HG03066 (cell line): ENCODE data around the gene STT3B.

Experiments
- ATAC-seq: cut with Tn5 transposase; IDR thresholded peaks from one replicate; pipeline ENCODE4 v1.9.1; 2021; ENCODE audit warnings: low read depth; ENCODE audit not compliant: unreplicated experiment

STT3B gene

DNA sequence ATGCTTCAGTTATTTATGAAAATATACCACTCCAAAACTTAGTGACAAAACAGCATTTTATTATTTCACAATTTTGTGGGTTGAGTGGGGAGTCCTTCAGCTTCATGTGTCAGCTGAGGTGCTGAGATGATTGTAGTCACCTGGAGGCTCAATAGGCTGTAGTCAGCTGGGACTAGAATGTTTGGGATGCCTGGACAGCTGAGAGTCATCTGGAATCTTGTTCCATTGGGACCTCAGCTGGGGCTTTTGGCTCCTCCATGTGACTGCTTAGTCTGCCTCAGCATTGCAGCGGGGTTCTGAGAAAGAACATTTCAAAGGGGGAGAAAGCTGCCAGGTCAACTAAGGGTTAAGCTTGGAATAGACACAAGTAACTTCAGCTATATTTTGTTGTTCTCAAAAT, 13.4 kb downstream of the STT3B start:
- no peak for ATAC-seq

DNA sequence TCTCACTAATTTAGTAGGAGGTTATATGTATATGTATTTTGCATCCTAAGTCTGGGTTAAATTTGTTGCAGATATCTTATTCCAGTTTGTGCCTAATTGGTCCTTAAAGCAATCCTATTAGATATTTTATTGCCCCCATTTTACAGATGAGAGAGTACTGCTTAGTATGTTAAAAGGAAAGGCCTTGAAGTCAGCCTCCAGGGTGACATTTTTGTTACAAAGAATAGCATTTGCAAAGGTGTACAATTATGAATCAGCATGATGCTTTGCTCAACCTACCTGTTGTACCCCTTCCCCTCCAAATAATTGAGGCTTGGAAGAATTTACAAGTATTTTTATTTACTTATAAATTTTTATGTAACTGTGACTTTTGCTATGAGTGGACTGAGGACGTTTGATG, 14.0 kb downstream of the STT3B start:
- ATAC-seq = no peak

DNA sequence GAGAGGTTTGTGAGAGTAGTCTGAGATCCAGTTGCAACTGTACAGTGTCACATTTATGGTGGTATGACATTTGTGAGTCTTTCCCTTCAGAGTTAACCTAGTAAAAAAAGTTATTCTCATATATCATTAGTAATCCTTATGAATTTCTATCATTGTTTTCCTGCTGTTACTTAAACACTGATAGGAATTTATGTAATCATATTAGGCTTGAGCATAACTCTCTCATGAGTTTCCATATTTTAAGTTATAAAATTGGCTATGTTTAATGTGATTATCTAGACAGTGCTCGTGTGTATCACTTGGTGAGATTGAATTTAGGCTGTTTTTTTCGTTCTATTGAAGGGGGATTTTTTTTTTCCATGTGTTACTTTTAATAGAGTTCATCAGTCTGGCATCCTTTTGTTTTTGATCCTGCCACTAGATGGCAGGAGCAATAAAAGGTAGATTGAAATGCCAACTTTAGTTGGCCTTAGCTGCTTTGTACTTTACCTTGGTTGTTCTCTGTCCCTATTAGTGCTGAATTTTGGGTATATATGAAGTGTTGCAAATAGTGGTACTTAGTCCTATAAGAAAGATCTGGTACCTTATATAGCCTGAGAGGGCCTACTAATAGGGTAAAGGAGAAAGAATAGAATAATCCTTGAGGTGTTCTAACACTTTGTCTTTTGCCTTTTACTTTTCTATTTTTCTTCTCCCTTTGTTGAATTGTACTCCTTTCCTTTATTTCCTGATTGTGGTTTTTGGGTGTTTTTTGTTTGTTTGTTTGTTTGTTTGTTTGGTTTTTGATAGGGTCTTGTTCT, 17.9 kb downstream of the STT3B start:
- no peak for ATAC-seq

DNA sequence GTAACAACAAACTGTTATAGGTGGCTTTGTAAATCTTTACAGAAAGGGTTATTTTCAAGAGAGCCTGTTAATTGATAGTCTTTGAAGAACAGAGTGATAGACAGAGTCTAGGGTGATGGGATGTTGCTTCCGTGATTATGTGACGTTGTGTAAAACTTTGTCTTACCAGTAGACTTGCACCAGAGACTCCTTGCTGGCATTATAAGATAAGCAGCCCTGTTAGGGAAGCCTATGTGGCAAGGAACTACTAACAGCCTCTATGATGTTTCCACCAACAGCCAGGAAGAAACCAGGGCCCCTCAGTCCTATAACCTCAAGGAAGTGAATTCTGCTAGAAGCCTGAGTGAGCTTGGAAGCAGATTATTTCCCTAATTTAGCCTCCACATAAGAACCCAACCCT, 18.9 kb downstream of the STT3B start:
- no peak for ATAC-seq

DNA sequence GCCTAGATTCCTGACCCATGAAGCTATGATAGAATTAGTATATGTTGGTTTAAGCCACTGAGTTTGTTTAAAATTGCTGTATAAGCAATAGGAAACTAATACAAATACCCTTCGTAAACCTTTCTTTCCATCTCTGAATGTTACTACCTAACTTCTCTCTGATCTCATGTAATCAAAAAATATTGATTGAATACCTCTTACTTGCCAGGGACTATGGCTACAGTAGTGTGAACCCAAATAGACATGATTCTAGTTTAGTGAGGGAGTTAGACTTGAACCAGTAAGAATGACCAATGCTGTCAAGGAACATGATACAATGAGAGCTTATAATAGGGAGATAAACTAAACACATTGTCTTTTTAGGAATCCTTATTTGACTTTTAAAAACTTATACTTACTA, 19.4 kb downstream of the STT3B start:
- no peak for ATAC-seq

DNA sequence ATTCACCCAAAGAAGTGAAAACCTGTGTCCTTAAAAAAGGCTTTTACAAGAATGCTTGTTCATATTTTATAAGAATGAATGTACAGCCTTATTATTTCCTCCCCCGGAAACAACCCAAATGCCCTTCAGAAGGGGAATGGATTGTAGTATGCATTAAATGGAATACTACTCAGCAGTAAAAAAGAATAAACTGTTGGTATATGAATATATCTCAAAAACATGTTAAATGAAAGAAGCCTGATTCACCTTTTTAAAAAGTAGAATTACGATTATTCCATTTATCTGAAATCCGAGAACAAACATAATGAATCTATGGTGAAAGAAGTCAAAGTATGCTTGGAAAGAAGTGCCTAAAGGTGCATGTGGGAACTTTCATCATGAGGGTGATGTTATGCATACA, 20.5 kb downstream of the STT3B start:
- no peak for ATAC-seq

DNA sequence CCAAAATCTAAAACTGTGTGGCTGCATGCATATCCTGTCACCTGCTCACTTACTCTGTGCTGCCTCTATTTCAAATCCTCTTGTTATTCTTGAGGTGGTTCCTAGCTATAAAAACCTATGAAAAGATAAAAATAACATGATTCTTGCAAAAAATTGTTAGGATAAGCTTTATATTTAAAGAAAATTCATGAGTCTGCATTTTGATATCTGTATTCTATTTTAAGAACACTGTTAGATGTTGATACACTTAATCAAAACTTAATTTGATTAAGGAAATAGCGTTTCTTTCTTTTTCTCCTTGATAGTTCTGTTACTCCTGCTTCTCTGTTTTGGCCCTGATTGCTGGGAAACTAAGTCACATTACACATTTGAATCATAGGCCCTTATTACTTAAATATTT, 22.5 kb downstream of the STT3B start:
- ATAC-seq = no peak

DNA sequence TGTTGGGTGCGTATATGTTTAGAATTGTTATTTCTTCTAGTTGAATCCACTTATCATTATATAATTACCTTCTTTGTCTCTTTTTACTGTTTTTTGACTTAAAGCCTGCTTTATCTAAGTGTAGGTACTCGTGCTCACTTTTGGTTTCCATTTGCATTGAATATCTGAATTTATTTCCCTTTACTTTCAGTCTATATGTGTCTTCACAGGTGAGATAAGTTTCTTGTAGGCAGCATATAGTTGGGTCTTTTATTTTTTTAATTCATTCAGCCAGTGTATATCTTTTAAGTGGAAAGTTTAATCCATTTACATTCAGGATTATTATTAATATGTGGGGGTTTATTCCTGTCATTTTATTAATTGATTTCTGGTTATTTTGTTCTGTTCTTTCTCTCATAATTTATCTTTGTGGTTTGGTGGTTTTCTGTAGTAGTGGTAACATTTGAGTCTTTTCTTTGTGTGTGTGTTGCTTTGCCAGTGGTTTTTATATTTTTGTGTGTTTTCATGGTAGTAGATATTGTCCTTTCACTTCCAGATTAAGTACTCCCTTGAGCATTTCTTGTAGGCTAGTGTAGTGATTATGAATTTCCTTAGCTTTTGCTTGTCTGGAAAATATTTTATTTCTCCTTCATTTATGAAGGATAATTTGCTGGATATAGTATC, 27.3 kb downstream of the STT3B start:
- ATAC-seq = no peak

DNA sequence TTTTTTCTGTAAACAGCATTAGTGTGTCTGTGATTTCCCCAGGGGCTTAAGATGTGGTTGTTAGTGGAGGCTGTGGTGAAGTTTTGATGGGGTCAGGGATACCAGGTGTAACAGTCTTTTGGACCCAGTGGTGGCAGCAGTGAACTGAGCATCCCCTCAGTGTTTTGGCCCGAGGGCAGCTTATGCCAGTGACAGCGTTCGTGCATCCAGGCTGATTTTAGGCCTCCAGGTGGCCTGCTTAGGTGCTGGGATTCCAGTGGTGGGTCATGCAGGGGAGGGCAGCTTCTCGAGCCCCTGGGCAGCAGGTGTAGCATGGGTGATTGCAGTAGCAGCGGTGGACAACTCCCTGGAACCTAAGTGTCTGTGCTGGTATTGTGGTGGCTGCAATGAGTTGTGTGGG, 29.2 kb downstream of the STT3B start:
- no peak for ATAC-seq

DNA sequence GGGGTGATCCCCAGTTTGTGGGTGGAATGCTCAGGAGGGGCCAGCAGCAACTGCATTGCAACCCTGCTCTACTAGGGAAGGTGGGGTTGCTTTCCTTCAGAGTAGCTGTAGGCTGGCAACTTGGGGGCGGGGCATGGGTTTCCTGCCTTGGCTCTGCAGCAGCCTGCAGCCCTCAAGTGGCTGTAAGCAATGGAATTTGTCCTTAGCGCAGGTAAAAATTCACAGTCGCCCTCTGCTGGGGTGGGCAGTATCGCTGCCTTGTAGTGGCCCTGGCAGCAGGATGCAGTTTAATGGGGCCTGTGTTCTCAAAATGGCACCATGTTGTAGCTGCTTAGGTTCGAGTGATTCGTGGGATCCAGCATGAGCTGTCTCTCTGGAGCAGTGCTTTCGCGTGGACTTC, 29.8 kb downstream of the STT3B start:
- no peak for ATAC-seq

DNA sequence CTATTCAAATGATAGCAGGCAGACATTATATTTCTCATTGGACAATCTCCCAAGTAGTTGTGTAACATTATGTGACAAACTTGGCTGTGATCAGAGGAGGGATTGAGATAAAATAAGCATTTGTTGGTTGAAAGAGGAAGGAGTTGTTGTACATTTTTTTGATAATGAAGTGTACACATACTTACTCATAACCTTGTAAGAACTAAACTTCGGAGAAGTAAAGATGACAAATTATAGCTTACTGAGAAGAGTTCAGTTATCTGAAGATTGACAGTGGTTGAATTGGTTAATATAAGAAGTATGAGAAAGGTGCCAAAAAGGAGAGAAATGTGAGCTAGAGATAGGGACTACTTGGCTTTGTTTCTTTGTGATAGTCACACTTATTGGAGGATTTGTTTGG, 32.6 kb downstream of the STT3B start:
- no peak for ATAC-seq

DNA sequence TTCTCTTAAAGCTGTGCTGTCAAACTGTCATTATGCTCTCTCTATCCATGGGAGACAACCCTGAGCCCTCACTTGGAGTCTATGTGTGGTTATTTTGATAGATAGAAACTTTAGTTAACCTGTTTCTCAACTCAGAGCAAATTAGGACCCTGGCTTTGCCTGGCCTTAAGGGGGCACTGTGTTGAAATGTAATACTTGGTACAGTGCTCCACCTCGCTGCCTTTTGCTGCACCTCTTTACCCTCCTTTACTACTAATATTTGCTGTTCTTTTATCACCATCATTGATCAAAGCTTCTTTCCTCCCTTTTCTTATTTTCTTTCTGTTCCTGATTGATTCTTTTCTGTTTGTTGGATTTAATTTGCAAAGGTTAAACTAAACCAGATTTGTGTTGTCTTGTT, 34.3 kb downstream of the STT3B start:
- ATAC-seq = no peak

DNA sequence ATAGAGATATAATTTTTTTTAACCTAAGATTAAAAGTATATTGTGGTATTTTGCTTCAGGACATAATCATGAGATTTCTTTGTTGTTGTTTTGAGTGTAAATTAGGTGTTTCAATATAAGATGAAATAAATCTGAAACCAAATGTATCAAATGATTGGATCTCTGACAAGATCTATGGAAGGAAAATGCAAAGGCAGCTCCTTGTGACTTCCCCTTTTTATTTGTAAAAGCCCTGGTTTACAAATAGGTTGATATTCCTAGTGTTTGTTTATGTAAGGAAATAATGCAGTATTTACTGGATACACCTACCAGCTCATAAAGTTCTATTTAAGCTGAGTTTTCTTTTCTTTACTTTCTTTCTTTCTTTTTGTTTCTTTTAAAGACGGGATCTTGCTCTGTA, 35.9 kb downstream of the STT3B start:
- no peak for ATAC-seq

DNA sequence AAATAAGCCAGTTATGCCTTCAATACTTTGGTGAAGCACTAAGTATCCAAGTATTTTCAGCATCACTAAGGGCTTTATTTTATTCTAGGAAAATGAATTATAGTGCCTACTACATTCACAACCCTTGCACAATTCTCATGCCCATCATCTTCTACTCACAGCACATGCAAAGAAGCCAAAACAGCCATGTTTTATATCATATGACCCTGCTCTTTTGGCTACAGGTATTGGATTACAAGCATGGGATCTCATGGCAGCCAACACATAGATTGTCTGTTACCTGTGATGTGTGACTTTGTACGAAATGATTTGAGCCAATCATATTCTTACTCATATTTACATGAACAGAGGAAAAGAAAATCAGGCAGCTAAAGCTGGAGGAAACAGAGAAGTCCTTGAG, 38.6 kb downstream of the STT3B start:
- no peak for ATAC-seq

DNA sequence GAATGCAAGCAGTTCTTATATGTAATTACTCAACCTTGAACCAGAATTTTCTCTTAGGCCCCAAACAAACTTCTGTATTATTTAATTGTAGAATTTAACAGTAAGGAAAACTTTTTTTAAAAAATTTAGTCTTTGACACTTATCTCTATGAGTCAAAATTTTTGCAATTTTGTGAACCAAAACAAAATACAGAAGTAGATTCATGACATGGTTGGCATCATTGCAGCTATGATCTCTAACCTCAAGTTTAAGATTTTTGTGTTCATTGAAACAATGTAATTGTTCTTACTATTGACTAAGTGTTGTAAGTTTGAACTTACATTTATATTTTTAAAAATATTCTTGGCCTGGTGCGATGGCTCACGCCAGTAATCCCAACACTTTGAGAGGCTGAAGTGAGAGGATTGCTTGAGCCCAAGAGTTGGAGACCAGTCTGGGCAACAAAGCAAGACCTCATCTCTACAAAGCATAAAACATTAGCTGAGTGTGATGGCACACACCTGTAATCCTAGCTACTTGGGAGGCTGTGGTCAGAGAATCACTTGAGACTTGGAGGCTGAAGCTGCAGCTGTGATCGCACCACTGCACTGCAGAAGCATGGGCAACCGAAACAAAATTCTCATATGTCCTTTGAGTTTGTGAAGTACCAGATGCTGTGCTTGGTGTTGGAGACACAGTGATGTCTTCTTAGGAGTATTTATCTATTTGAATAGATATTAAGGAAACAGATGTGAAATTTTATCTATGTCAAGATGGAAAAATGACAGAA, 39.7 kb downstream of the STT3B start:
- peak; percentile 53 for ATAC-seq

DNA sequence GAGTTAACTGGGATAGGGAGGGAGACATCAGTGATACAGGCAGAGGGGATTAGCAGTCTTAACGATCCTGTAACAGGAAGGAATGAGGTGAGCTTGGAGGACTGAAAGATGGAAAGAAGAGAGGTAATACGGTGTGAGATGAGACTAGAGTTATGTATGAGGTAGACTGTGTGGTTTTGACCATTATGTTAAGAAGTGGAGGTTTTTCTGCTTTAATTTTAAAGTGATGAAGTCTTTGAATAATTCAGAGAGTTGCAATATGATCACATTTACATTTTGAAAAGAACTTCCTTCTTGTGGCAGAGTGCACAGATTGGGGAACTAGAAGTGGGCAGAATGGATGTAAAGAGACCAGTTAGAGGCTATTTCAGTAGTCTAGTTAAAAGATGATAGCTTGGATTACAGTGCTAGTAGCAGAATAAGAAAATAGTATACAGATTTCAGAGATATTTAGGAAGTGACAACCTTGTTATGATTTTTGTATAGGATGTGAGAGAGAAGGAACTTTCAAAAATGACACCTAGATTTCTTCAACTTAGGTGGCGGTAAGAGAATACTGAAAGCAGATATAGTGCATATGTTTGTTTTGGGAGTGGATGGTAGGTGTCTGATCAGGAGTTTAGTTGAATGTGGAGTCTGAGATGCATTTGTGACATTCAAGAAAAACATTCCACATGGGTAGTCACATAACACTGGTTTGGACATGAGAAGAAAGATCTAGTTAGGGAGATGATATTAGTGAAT, 40.5 kb downstream of the STT3B start:
- peak; percentile 35 for ATAC-seq

DNA sequence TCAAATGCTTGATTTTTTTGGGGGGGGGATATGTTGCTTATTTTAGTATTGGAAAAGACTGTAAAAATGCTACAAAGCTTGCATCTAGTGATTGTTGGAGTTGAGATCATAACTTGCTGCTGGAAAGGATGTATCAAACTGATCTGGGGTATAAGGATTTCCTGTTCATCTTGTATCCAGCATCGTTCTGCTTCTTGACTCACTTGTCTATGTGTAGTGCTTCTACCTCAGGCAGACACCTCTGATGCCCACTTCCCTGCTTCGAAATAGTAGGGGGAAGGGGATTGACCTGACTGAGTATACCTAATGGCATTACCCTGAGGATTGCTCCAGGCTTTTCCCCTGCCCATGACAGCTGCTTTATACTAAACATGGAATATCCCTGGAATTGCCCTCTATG, 42.7 kb downstream of the STT3B start:
- no peak for ATAC-seq

DNA sequence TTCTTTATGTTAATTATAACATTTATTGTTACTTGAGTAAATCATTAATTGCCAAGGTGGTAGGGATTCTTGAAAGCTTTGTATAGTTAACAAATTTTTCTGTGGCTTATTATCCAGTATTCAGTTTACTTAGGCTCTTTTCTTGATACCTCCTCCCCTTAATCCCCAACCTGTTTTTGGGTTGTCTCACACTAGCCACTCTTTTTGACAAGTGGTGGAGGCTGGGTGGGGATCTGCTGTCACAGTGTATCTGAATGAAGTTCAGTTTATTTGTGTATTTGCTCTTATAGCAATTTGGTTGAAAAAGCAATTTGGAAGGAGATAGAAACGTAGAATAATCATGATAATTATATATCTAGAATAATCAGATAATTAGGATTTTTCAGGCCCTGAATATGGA, 43.8 kb downstream of the STT3B start:
- no peak for ATAC-seq

DNA sequence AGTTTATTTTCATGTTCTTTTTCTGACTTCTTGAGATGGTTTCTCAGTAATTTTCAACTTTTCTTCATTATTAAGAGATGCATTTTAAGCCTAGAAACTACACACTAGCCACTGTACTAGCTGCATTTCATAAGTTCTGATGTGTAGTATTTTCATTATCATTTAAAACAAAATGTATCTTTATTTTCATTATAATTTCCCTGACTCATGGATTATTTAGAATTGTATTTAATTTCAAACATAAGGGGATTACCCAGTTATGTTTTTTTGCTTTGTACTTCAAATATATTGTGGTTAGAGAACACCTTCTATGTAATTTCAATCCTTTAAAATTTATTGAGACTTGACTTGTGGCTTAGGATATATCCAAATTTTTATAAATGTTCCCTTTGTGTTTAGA, 44.5 kb downstream of the STT3B start:
- ATAC-seq = no peak

DNA sequence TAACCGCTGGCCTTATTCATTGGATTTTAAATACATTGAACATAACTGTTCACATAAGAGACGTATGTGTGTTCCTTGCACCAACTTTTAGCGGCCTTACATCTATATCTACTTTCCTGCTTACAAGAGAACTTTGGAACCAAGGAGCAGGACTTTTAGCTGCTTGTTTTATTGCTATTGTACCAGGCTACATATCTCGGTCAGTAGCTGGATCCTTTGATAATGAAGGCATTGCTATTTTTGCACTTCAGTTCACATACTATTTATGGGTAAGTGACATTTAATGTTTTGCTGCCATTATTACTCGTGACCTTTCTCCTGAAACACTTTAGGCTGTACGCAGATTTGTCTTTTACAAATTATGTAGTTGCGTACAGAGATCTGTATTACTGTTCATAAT, 47.1 kb downstream of the STT3B start:
- ATAC-seq = no peak

DNA sequence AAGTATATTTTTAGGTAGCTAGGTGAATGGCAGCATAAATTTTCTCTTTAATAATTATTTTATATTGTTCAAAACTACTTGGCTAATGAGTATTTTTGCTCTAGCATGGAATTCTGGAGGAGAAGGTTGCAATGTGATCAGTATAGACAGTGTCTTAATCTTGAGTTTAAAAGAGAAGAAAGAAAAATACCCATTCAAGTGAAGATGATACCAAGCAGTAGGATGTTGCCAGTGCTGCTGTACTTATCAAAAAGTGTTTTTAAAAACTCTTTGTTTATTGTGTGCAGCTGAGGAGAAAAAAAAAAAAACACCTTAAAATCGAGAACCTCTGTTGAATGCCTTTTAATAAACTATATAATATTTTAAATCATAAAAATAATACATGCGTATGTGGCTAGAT, 47.9 kb downstream of the STT3B start:
- no peak for ATAC-seq
